ENCODE results near the gene SMIM27.

SMIM27 gene

GRCh38 chr9:32572900-32573523 is 20.9 kb downstream of the SMIM27 start, which contains the start of gene NDUFB6:
TSS of gene NDUFB6 (minus strand) at chr9:32573159. CDS start at chr9:32573060, 99 bp downstream.
- Histone ChIP-seq H3K4me3 (ENCODE audit: low read depth in 1 of 2, low read length in 2 of 2) (peak within 1 kb of the TSS; percentile 98), H3K27ac (ENCODE audit: low read length) (peak within 1 kb of the TSS; percentile 88), H3K9me3 (ENCODE audit: insufficient read depth, low read length, severe bottlenecking) (no peaks in the 10 kb centered on the region), H3K79me2 (ENCODE audit: insufficient read depth, low read length) (peaks cover 53% of the 10 kb centered on the region), H3K27me3 (ENCODE audit: insufficient read depth, low read length, poor library complexity) (no peaks in the 10 kb centered on the region), H2AFZ (ENCODE audit: low read depth, low read length) (peak within 1 kb of the TSS; percentile 93), H3K9ac (ENCODE audit: low read depth, low read length) (peak within 1 kb of the TSS; percentile 91), H4K20me1 (ENCODE audit: insufficient read depth, low read length) (peaks cover 9% of the 10 kb centered on the region; the same call in 1 of the 2 replicates), H3K4me1 (ENCODE audit: insufficient read depth, low read length) (peaks cover 32% of the 10 kb centered on the region), H3K4me2 (ENCODE audit: insufficient read depth, low read length) (peak within 1 kb of the TSS; percentile 74), H3K36me3 (ENCODE audit: insufficient read depth, low read length) (peaks cover 13% of the 10 kb centered on the region)
- DNase-seq = peak; percentile 94
- ATAC-seq (ENCODE audit: insufficient read depth, low read depth) = peak; percentile 97
- TF ChIP-seq CTCF (IDR thresholded peaks at IDR 0.05; ENCODE audit: borderline replicate concordance, extremely low read depth, low read length, poor library complexity, severe bottlenecking) (no peak), EZH2 (IDR thresholded peaks at IDR 0.05; ENCODE audit: borderline replicate concordance, low read depth, low read length, severe bottlenecking) (no peak)

DNA sequence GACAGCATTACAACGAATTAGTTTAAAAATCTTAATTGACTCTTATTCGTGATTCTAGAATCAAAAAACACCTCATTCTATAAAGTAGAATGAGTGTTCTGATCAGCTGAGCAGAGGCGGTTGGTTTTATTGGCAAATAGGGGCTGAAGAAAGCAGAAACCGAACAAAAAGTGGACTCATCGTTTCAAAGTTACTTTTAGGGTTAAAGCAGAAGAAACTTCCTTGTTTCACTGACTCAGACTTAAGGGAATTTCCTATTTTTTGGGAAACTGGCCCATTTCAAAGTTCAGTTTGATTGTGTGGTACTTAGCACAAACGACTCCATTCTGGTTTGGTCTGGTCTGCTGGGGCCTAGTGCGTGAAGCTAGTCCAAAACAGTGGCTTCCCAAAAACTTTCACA is 21.7 kb downstream of the SMIM27 start:
- H2AFZ ChIP-seq (ENCODE audit: low read depth, low read length) = peak overlapping the region; percentile 93
- peaks cover 10% of the 10 kb centered on the region for H3K36me3 ChIP-seq (ENCODE audit: insufficient read depth, low read length)
- H3K4me3 ChIP-seq (ENCODE audit: low read depth in 1 of 2, low read length in 2 of 2) = peak overlapping the region in 1 of 2 experiments; percentile 98; a peak in 1 of 4 replicates
- peaks cover 9% of the 10 kb centered on the region; the same call in 1 of the 2 replicates for H4K20me1 ChIP-seq (ENCODE audit: insufficient read depth, low read length)
- no peak for TF ChIP-seq CTCF (IDR thresholded peaks at IDR 0.05; ENCODE audit: borderline replicate concordance, extremely low read depth, low read length, poor library complexity, severe bottlenecking)
- TF ChIP-seq EZH2 (IDR thresholded peaks at IDR 0.05; ENCODE audit: borderline replicate concordance, low read depth, low read length, severe bottlenecking) = no peak
- no peaks in the 10 kb centered on the region for H3K27me3 ChIP-seq (ENCODE audit: insufficient read depth, low read length, poor library complexity)
- DNase-seq (no peak), ATAC-seq (ENCODE audit: insufficient read depth, low read depth) (no peak)
- peak overlapping the region; percentile 91 for H3K9ac ChIP-seq (ENCODE audit: low read depth, low read length)
- H3K4me2 ChIP-seq (ENCODE audit: insufficient read depth, low read length) = peak overlapping the region; percentile 74
- peaks cover 47% of the 10 kb centered on the region for H3K79me2 ChIP-seq (ENCODE audit: insufficient read depth, low read length)
- H3K9me3 ChIP-seq (ENCODE audit: insufficient read depth, low read length, severe bottlenecking) = no peaks in the 10 kb centered on the region
- peak overlapping the region; percentile 88; the same call in 1 of the 2 replicates for H3K27ac ChIP-seq (ENCODE audit: low read length)
- H3K4me1 ChIP-seq (ENCODE audit: insufficient read depth, low read length) = peaks cover 32% of the 10 kb centered on the region

GRCh38 chr9:32574858-32575257 is 22.7 kb downstream of the SMIM27 start:
- Histone ChIP-seq H3K27me3 (ENCODE audit: insufficient read depth, low read length, poor library complexity) (peaks cover 3% of the 10 kb centered on the region), H3K4me3 (ENCODE audit: low read depth in 1 of 2, low read length in 2 of 2) (no peak overlapping the region), H3K36me3 (ENCODE audit: insufficient read depth, low read length) (peaks cover 6% of the 10 kb centered on the region), H3K79me2 (ENCODE audit: insufficient read depth, low read length) (peaks cover 38% of the 10 kb centered on the region), H3K4me2 (ENCODE audit: insufficient read depth, low read length) (no peak overlapping the region), H3K27ac (ENCODE audit: low read length) (no peak overlapping the region), H2AFZ (ENCODE audit: low read depth, low read length) (no peak overlapping the region), H3K4me1 (ENCODE audit: insufficient read depth, low read length) (peaks cover 32% of the 10 kb centered on the region), H4K20me1 (ENCODE audit: insufficient read depth, low read length) (peaks cover 9% of the 10 kb centered on the region; the same call in 1 of the 2 replicates), H3K9ac (ENCODE audit: low read depth, low read length) (no peak overlapping the region), H3K9me3 (ENCODE audit: insufficient read depth, low read length, severe bottlenecking) (no peaks in the 10 kb centered on the region)
- ATAC-seq (ENCODE audit: insufficient read depth, low read depth) = no peak
- no peak for TF ChIP-seq CTCF (IDR thresholded peaks at IDR 0.05; ENCODE audit: borderline replicate concordance, extremely low read depth, low read length, poor library complexity, severe bottlenecking)
- TF ChIP-seq EZH2 (IDR thresholded peaks at IDR 0.05; ENCODE audit: borderline replicate concordance, low read depth, low read length, severe bottlenecking) = no peak
- DNase-seq = no peak
